Bladder microvascular endothelial cell (primary cell): ENCODE results near the gene AARS2. TPM values are rescaled to one million over a fixed set of nuclear protein-coding genes. Genes with fewer than 3 reads are reported as not detected.

ENCODE experiments used
- total RNA-seq: library from RNA; depleted of rRNA; stranded (reverse); fragments of >200 nt; gene quantifications from 2 replicates; pipeline ENCODE4 v1.2.3, GENCODE V29; 2014

AARS2 gene
- 11.8 and 21.9 TPM in 2 replicates for total RNA-seq

DNA sequence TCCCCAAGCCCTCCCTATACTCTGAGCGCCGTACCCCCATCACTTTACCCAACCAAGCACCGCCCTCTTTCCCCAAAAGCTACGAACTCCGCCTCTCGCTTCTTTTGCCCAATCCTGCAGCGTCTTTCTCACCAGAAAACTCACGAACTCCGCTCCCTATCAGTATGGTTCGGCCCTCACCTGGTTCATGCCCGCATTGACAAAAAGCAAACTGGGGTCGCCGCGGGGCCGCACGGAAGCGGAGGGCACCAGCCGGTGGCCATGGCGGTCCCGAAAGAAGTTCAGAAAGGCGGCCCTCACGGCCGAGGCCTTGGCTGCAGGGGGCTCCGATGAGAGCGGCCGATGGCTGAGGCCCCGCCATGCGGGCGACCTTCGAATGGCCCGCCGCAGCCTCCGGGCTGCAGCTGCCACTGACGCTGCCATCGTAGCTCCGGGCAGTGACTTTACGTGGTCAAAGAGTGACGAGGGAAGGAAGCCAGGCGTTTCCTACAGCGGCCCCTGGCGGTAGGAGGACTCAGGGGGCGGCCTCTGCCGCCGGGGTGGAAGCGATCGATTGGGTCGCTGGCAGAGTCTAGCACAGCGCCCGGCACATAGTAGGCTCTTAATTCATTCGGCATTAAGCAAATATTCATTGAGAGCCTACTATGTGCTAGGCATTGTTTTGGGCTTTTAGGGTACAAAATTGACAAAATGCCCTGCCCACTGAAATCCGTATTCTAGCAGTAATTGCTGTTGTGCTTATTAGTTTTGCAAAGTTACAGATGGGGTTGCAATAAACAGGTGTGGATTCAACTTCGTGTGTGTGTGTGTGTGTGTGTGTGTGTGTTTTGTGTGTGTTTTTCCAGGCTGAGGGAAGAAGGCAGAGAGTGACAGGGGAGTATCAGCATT lies at the start of gene AARS2:
Gene AARS2, minus strand, starts transcription at position 447 of the 888 bp plus-strand sequence. Its CDS starts 24 bp downstream, at position 423.

DNA sequence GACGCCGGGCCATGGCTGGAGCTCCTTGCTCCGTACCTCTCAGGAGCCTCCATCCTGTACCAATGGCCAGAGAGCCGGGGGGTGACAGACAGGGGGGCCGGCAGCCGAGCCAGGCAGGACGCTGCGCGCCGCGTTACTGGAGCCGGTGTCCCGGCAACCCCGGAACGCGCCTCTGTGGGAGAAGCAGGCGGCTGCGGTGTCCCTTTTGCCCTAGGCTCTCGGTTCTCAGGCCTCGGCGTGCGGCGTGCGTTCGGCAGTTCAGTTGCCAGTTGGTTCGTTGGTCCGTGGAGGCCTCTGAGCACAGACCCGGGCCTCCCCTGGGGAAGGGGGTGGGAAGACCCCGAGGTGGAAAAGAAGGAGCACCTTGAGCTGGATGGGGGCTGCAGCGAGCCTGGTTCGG lies 29.3 kb upstream of the AARS2 start, which contains the start of gene SPATS1:
Gene SPATS1, plus strand, starts transcription at position 162 of the 400 bp plus-strand sequence. CDS start 446 bp downstream, outside the sequence.

DNA sequence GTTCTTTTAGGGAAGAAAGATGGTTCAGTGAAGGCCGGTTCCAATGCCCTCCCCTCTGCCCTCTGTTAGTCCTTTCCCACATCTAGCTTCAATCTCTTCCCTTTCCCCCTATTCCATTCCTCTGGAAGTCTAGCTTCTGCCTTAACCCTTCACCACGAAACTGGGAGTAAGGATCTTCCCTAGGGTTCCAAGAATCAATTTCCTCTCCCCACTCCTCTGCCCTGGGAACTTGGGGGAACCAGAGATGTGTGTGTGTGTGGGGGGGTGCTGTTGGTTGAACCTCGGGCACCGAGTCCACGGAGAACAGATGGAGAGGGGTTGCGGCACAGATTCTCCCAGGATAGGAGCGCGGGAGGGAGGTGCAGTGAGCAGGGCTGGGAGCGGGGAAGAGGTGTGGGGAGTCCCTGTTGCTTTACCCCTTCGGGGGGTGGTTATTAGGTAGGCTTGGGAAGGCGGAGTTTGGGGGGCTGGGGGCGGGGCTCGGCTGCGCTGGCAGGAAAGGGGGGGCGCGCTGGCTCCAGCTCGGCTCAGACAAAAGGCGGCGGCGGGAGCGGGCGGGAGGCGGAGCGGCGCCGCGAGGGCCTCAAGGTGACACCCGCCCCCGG lies 43.1 kb downstream of the AARS2 start, which contains the start of gene TMEM151B:
Gene TMEM151B, plus strand, starts transcription at position 530 of the 605 bp plus-strand sequence. CDS start 293 bp downstream, outside the sequence.

GRCh38 chr6:44265007-44265721 lies 48.0 kb downstream of the AARS2 start, which contains the start of gene NFKBIE:
Gene NFKBIE, minus strand, starts transcription at chr6:44265551. Its CDS starts 205 bp downstream, at chr6:44265346.

DNA sequence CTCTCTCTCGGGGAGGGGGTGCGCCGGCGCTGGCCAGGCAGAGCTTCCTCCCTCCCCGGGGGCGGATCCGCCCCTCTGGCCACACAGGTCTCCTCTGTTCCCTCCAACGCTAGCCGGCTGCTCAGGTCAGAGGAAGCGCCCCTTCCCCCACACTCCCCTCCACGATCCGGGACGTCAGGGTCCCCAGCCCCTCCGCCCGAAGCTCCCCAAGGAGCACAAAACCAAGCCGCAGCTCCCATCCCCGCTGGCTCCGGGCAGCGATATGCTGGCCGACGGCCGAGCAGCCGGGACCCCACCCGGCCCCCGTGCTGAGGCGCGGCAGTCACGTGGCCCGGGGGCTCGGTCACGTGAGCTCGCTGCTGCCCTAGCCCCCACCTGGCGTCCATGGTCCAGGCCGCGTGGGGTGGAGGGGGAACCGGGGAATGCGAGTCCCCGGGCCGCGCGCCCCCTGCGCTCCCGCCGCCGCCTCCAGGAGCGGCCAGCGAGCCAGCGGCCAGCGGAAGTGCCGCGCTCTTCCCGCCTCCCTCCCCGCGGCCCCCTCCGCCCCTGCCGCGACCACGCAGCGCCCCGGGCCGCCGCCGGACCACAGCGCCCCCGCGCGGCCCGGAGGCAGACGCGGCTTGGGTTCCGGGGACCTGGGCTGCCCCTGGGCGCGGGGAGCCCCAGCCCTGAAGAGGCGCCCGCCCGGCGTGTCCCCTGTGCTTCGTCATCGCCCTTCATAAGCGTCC lies 56.0 kb downstream of the AARS2 start, which contains the start of gene SLC35B2:
Gene SLC35B2, minus strand, starts transcription at position 504 of the 728 bp plus-strand sequence. Its CDS starts 118 bp downstream, at position 386.

Other genes with a start within 250 kb of the AARS2 start
- 62.5 and 64.4 TPM in 2 replicates for gene MRPL14, start 185.9 kb downstream of the AARS2 start, total RNA-seq
- 17.2 and 44.9 TPM in 2 replicates for gene TMEM63B, start 185.8 kb downstream of the AARS2 start, total RNA-seq
- gene CAPN11, start 154.5 kb downstream of the AARS2 start, total RNA-seq, result 2.3 and 8.6 TPM in 2 replicates
- 0.31 and 0.49 TPM in 2 replicates for gene MYMX, start 96.4 kb downstream of the AARS2 start, total RNA-seq
- 33.7 and 78.9 TPM in 2 replicates for gene SLC29A1, start 89.8 kb downstream of the AARS2 start, total RNA-seq
- 374 and 592 TPM in 2 replicates for gene HSP90AB1, start 66.2 kb downstream of the AARS2 start, total RNA-seq
- 29.1 and 49.9 TPM in 2 replicates for gene SLC35B2, start 55.8 kb downstream of the AARS2 start, total RNA-seq
- gene NFKBIE, start 47.8 kb downstream of the AARS2 start, total RNA-seq, result 7.8 and 20.0 TPM in 2 replicates
- 0.06 TPM in 1 of 2 replicates, not detected in the other for gene TMEM151B, start 42.9 kb downstream of the AARS2 start, total RNA-seq
- not detected in 2 replicates for gene SPATS1, start 29.3 kb upstream of the AARS2 start, total RNA-seq
- 15.1 and 25.2 TPM in 2 replicates for gene CDC5L, start 74.4 kb upstream of the AARS2 start, total RNA-seq